Tibial artery (tissue), 4 donors: ENCODE measurements around the gene CHRND.

Source experiments
- DNase-seq, 2 donors: peaks; one replicate each; pipeline ENCODE4 v3.0.0-alpha.2; 2019
- H3K27ac ChIP-seq, 2 donors: fragments of 200-600 bp; sonication (generic) in 1 of 2; 1 replicate in 1 of 2; 2 replicates in 1 of 2; pipeline ENCODE4 v1.5.1; 2018 to 2019; ENCODE audit warnings: mild to moderate bottlenecking in 1 of 2
- H3K27me3 ChIP-seq, 2 donors: fragments of 200-600 bp; sonication (generic) in 1 of 2; one replicate each; pipeline versions ENCODE4 v1.5.1 to v1.6.0; 2016 to 2019
- H3K36me3 ChIP-seq, 3 donors: fragments of 200-600 bp; sonication (generic) in 2 of 3; one replicate each; pipeline ENCODE4 v1.5.1; 2016 to 2019; ENCODE audit warnings: mild to moderate bottlenecking in 2 of 3
- H3K4me1 ChIP-seq, 4 donors: fragments of 200-600 bp; sonication (generic) in 2 of 4; 1 replicate in 3 of 4; 2 replicates in 1 of 4; pipeline ENCODE4 v1.5.1; 2016 to 2019
- H3K4me3 ChIP-seq, 2 donors: fragments of 200-600 bp; sonication (generic) in 1 of 2; 1 replicate in 1 of 2; 2 replicates in 1 of 2; pipeline ENCODE4 v1.5.1; 2018 to 2019; ENCODE audit warnings: mild to moderate bottlenecking in 2 of 2
- H3K9me3 ChIP-seq, 3 donors: fragments of 200-600 bp; sonication (generic) in 1 of 3; one replicate each; pipeline ENCODE4 v1.5.1; 2016 to 2019
- intact Hi-C: fragments of 100-400 bp; cut with DNase I; formaldehyde crosslinking; loops from one replicate; pipeline ENCODE4 v1.15.0; 2023; ENCODE audit warnings: low total_unique reads
- TF ChIP-seq, protein P1 (sequence below), 2 experiments: fragments of 200-600 bp in 1 of 2; fragments of 450-650 bp in 1 of 2; IDR thresholded peaks; one replicate each; pipeline ENCODE4 v1.5.1; 2017 to 2019; ENCODE audit warnings: antibody characterized with exemption in 2 of 2, mild to moderate bottlenecking in 1 of 2, moderate library complexity in 1 of 2

The CHRND gene

GRCh38 chr2:232480201-232481190 is 45.5 kb upstream of the CHRND start:
- Histone ChIP-seq H3K27me3 (peaks cover 0 to 73% of the 10 kb centered on the region in 2 donors), H3K27ac (no peak overlapping the region)
- intact Hi-C loops: no loop called here

GRCh38 chr2:232481322-232482140 is 44.4 kb upstream of the CHRND start:
- Histone ChIP-seq H3K36me3 (no peaks in the 10 kb centered on the region), H3K27me3 (peaks cover 0 to 79% of the 10 kb centered on the region in 2 donors), H3K27ac (no peak overlapping the region), H3K4me3 (no peak overlapping the region), H3K9me3 (no peaks in the 10 kb centered on the region), H3K4me1 (peaks cover 0 to 14% (median 3%) of the 10 kb centered on the region in 4 donors)
- DNase-seq: peak in 1 of 2 donors; percentile 55
- intact Hi-C loops: no loop called here
- TF ChIP-seq, protein P1, sequence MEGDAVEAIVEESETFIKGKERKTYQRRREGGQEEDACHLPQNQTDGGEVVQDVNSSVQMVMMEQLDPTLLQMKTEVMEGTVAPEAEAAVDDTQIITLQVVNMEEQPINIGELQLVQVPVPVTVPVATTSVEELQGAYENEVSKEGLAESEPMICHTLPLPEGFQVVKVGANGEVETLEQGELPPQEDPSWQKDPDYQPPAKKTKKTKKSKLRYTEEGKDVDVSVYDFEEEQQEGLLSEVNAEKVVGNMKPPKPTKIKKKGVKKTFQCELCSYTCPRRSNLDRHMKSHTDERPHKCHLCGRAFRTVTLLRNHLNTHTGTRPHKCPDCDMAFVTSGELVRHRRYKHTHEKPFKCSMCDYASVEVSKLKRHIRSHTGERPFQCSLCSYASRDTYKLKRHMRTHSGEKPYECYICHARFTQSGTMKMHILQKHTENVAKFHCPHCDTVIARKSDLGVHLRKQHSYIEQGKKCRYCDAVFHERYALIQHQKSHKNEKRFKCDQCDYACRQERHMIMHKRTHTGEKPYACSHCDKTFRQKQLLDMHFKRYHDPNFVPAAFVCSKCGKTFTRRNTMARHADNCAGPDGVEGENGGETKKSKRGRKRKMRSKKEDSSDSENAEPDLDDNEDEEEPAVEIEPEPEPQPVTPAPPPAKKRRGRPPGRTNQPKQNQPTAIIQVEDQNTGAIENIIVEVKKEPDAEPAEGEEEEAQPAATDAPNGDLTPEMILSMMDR (IDR thresholded peaks at IDR 0.05): no peak

More at GRCh38 chr2:232480201-232481190, 45.5 kb upstream of the CHRND start:
- Histone ChIP-seq H3K36me3 (no peaks in the 10 kb centered on the region), H3K9me3 (no peaks in the 10 kb centered on the region), H3K4me1 (peaks cover 0 to 4% (median 0%) of the 10 kb centered on the region in 4 donors), H3K4me3 (no peak overlapping the region)
- TF ChIP-seq, protein P1 (IDR thresholded peaks at IDR 0.05): no peak
- peak in 1 of 2 donors; percentile 59 for DNase-seq

GRCh38 chr2:232482301-232483238 is 43.4 kb upstream of the CHRND start:
- TF ChIP-seq, protein P1 (IDR thresholded peaks at IDR 0.05): no peak

DNA sequence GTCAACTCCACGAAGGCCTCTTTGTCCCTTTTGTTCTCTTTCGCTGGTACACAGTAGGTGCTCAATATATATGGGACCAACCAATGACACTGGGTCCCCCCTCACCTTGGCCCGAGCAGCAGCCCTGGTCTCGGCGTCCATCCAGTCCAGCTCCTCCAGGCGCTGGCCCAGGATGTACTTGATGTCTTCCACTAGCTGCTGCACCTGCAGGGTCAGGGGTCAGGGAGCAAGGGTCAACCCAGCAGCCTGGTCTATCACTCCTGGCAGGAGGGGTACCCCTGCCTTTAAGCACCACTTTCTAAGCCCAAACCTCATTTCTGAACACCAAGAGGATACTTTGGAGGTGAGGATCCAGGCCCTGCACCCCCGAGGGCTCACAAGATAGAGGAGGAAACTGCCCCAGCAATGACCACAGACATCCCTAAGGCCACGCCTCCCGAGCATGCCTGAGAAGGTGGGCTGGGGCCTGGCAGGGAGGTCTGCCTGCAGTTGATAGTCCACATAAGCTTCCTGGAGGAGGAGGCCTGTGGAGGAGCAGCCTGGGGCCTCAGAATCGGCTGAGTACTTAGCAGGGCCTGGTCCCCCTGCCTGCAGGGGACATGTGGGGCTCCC is 42.5 kb upstream of the CHRND start:
- no peaks in the 10 kb centered on the region for H3K36me3 ChIP-seq
- TF ChIP-seq, protein P1 (IDR thresholded peaks at IDR 0.05): no peak
- H3K27ac ChIP-seq: no peak overlapping the region
- peaks cover 0 to 94% of the 10 kb centered on the region in 2 donors for H3K27me3 ChIP-seq
- no peaks in the 10 kb centered on the region for H3K9me3 ChIP-seq
- peak in 1 of 2 donors; percentile 27 for DNase-seq
- no peak overlapping the region for H3K4me3 ChIP-seq
- intact Hi-C loops: no loop called here
- H3K4me1 ChIP-seq: peaks cover 0 to 25% (median 15%) of the 10 kb centered on the region in 4 donors

More at GRCh38 chr2:232482301-232483238, 43.4 kb upstream of the CHRND start:
- Histone ChIP-seq H3K27me3 (peaks cover 0 to 86% of the 10 kb centered on the region in 2 donors), H3K27ac (no peak overlapping the region), H3K4me1 (peaks cover 0 to 24% (median 13%) of the 10 kb centered on the region in 4 donors), H3K4me3 (no peak overlapping the region), H3K36me3 (no peaks in the 10 kb centered on the region), H3K9me3 (no peaks in the 10 kb centered on the region)
- intact Hi-C loops: no loop called here
- peak in 1 of 2 donors; percentile 48 for DNase-seq
